Spinal cord (tissue), 10 donors: Measurements from ENCODE around the gene GRID2. TPM values are rescaled to one million over a fixed set of nuclear protein-coding genes. Genes with fewer than 3 reads are reported as not detected.

Source experiments
- DNase-seq, 6 donors: peaks; one replicate each; pipeline versions ENCODE4 v3.0.0 to v3.0.0-alpha.2; 2013 to 2015; ENCODE audit warnings: low spot score in 6 of 6, low read depth in 4 of 6
- H3K27ac ChIP-seq: one replicate; pipeline ENCODE4 v1.5.1; 2013; ENCODE audit warnings: low read depth, low read length, control low read depth
- H3K27me3 ChIP-seq: one replicate; pipeline ENCODE4 v1.6.1; 2013; ENCODE audit warnings: low read length; ENCODE audit not compliant: control insufficient read depth, insufficient read depth
- H3K36me3 ChIP-seq: one replicate; pipeline ENCODE4 v1.6.1; 2013; ENCODE audit warnings: low read length; ENCODE audit not compliant: control insufficient read depth, insufficient read depth
- H3K4me1 ChIP-seq: one replicate; pipeline ENCODE4 v1.6.1; 2013; ENCODE audit warnings: low read length; ENCODE audit not compliant: control insufficient read depth, insufficient read depth
- H3K4me3 ChIP-seq: one replicate; pipeline ENCODE4 v1.5.1; 2013; ENCODE audit warnings: low read depth, low read length, control low read depth
- H3K9me3 ChIP-seq: one replicate; pipeline ENCODE4 v1.6.1; 2013; ENCODE audit warnings: low read length; ENCODE audit not compliant: control insufficient read depth, insufficient read depth
- WGBS: methylation state at CpG from one replicate; pipeline ENCODE4 v1.1.5; 2013; ENCODE audit warnings: missing lambda C conversion rate; ENCODE audit not compliant: insufficient coverage; 5-methylcytosine and 5-hydroxymethylcytosine counted together
- polyA plus RNA-seq, 2 donors: library from polyadenylated mRNA; unstranded; fragments of 120-200 nt; gene quantifications; one replicate each; pipeline ENCODE4 v1.2.1, GENCODE V29; 2013; ENCODE audit not compliant: insufficient read length in 2 of 2
- total RNA-seq, 2 donors: library from RNA; depleted of rRNA in 1 of 2; stranded (reverse); fragments of 120-200 nt in 1 of 2; fragments of >200 nt in 1 of 2; gene quantifications; one replicate each; pipeline versions ENCODE4 v1.2.3 to v1.2.4, GENCODE V29; 2013 to 2014
- donor health status: healthy.

Gene GRID2
- total and polyA plus RNA-seq, 4 donors = 17.8 to 40.8 (median 23.4) TPM

DNA sequence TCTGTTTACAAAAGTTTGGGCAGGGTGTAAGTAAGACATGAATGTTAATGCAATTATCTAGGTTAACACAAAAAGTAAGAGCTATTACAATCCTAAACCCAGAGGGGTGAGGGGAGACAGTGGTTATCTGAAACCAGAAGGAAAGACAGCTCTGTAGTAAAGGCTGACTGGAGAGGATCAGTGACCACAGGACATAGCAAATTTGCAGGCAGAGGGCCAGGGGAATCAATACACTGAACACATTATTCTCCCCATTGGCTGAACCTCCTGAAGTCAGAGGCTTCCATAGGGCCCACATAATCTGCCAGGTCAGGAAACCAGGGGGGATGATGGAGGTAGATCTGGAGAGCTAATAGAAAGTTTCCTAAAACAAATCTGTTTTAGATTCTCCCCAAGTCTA is 835.4 kb downstream of the GRID2 start:
- no peaks in the 10 kb centered on the region for H3K4me1 ChIP-seq
- peak in 1 of 6 donors; percentile 6 for DNase-seq
- no peak overlapping the region for H3K27ac ChIP-seq
- no peaks in the 10 kb centered on the region for H3K9me3 ChIP-seq
- H3K4me3 ChIP-seq = no peak overlapping the region
- H3K27me3 ChIP-seq = no peaks in the 10 kb centered on the region
- H3K36me3 ChIP-seq = no peaks in the 10 kb centered on the region

DNA sequence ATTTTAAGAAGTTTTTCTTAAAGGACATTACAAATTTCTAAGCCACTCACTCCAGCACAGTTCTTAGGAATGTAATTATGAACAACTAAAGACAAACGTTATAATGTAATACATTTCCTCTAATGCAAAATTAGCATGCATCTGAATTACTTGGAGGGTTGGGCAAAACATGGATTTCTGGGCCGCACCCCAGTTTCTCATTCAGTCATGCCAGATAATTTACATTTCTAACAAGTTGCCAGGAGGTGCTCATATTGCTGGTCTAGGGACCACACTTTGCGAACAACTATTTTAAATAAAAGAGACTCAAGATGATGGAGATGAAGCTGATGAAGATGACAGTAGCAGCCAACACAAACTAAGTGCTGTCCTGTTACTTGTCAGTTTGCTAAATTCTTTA is 840.1 kb downstream of the GRID2 start:
- no CpG with 5 or more reads among the region's 3 CpGs for WGBS
- Histone ChIP-seq H3K36me3 (no peaks in the 10 kb centered on the region), H3K4me3 (no peak overlapping the region), H3K27ac (no peak overlapping the region), H3K9me3 (no peaks in the 10 kb centered on the region), H3K27me3 (no peaks in the 10 kb centered on the region), H3K4me1 (no peaks in the 10 kb centered on the region)
- peak in 1 of 6 donors; percentile 86 for DNase-seq

DNA sequence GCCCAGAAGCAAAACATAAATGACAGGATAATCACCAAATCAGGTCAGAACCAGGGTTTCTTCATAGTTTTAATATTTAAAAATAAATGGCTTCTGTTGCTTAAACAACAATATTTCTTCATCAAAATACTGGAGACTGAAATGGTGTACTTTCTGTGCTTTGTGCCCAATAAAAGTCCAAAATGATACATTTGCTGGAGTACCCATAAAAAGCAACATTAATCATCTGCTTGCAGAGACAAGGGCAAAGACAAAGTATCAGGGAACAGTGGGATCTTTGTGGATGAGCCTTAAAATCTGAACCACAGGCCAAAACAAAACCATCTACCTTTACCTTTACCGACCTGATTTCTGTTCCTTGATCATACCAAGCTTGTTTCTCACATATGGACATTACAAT is 840.9 kb downstream of the GRID2 start:
- Histone ChIP-seq H3K27me3 (no peaks in the 10 kb centered on the region), H3K4me1 (no peaks in the 10 kb centered on the region), H3K4me3 (no peak overlapping the region), H3K27ac (no peak overlapping the region), H3K9me3 (peaks cover 4% of the 10 kb centered on the region), H3K36me3 (no peaks in the 10 kb centered on the region)
- no peak for DNase-seq
- WGBS = 58% methylated on average over 1 of the region's 1 CpG

DNA sequence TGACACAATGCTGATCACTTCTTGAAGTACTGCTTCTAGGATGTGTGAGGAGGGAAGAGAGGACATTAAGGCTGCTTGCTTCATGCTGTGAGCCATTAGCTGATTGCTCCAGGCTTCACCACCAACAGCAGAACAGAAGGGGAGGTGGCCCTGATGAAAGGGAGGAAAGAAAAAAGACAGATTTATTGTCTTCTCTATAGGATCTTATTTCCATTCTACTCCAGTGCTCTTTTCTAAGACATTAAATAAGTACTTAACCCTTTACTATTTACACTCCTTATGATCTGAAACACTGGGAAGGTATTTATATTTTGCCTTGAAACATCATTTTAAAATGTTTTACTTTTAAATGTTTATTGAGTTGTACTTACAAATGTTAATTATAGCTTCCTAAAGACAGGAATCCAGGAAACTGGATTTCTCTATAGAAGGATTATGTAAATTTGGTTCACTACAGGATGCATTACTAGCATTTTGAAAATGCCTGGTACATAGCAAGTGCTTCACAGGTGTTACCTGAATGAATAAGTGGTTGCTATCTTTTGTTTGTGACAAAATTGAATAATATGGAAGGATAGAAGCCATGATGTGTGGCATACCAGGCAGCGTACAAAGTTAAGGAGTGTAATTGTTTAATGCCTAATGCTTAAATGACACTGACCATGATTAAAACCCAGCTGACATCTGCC is 843.9 kb downstream of the GRID2 start:
- Histone ChIP-seq H3K9me3 (peaks cover 4% of the 10 kb centered on the region), H3K27me3 (no peaks in the 10 kb centered on the region), H3K4me1 (no peaks in the 10 kb centered on the region), H3K4me3 (no peak overlapping the region), H3K27ac (no peak overlapping the region), H3K36me3 (no peaks in the 10 kb centered on the region)
- 100% methylated on average over 1 of the region's 1 CpG for WGBS
- peak in 1 of 6 donors; percentile 60 for DNase-seq

DNA sequence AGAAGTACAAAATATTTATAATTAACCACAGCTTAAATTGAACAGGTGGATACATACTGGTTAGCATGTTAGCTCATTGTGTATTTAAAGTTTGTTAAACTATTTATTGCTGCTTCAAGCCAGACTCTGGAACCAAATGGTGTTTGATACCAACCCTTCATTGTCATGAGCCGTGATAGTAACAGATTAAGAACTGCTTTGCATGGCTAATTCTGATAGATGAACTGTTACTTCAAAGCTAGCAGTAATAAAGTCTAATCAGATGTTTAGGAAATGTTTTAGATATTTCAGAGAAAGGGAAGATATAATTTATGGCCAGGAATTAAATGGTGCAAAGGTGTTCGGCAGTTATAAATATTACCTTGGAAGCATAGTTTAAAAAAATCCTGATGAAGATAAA is 848.7 kb downstream of the GRID2 start:
- no peaks in the 10 kb centered on the region for H3K27me3 ChIP-seq
- no peak overlapping the region for H3K4me3 ChIP-seq
- no peak for DNase-seq
- no peak overlapping the region for H3K27ac ChIP-seq
- WGBS = 80% methylated on average over 1 of the region's 2 CpGs
- H3K9me3 ChIP-seq = peaks cover 4% of the 10 kb centered on the region
- H3K4me1 ChIP-seq = no peaks in the 10 kb centered on the region
- H3K36me3 ChIP-seq = no peaks in the 10 kb centered on the region

DNA sequence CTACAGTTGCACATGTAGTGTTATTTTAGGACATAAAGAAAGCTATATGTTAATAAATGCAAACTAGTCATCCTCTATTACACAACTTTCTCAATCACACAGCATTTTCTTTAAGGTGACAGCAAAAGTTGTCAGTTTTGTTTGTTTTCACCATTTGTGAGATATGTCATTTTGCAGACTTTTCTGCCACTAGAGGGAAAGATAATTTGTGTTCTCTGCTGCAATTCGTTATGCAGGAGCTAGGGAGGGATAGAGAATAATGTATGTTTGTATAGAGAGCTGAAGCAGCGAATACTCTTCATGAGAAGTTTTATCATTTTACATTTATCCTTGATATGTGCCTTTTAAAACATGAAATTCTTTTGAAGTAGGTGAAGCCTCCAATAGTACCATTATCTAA is 854.2 kb downstream of the GRID2 start:
- Histone ChIP-seq H3K9me3 (no peaks in the 10 kb centered on the region), H3K36me3 (no peaks in the 10 kb centered on the region), H3K27me3 (no peaks in the 10 kb centered on the region), H3K27ac (no peak overlapping the region), H3K4me1 (no peaks in the 10 kb centered on the region), H3K4me3 (no peak overlapping the region)
- DNase-seq = no peak
- WGBS = no CpG with 5 or more reads among the region's 2 CpGs

DNA sequence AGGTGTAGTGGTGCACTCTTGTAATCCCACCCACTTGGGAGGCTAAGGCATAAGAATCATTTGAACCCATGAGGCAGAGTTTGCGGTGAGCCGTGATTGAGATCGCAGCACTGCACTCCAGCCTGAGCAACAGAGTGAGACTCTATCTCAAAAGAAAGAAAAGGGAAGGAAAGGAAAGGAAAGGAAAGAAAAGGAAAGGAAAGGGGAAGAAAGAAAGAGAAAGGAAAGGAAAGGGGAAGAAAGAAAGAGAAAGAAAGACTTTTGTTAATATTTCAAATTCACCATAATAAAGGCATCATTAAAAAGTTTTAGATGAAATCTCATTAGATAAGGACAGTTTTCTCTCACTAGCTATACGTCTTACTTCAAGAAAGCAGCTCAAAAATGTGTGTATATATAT is 864.3 kb downstream of the GRID2 start:
- 94% methylated on average over 3 of the region's 4 CpGs for WGBS
- Histone ChIP-seq H3K27me3 (no peaks in the 10 kb centered on the region), H3K36me3 (no peaks in the 10 kb centered on the region), H3K4me3 (no peak overlapping the region), H3K4me1 (no peaks in the 10 kb centered on the region), H3K27ac (no peak overlapping the region), H3K9me3 (no peaks in the 10 kb centered on the region)
- DNase-seq = no peak

DNA sequence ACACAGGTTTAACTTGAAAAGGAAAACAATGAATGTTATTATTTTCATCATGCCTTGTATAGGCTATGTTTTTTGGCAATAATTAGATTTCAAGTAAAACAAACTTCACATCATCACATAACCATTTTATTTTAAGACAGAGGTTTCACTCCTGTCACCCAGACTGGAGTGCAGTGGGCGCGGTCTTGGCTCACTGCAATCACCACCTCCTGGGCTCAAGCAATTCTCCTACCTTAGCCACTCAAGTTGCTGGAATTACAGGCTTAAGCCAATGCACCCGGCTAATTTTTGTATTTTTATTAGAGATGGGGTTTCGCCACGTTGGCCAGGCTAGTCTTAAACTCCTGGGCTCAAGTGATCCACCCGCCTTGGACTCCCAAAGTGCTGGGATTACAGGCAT is 866.2 kb downstream of the GRID2 start:
- Histone ChIP-seq H3K4me3 (no peak overlapping the region), H3K27ac (no peak overlapping the region), H3K27me3 (no peaks in the 10 kb centered on the region), H3K9me3 (no peaks in the 10 kb centered on the region), H3K36me3 (no peaks in the 10 kb centered on the region), H3K4me1 (no peaks in the 10 kb centered on the region)
- 93% methylated on average over 3 of the region's 6 CpGs for WGBS
- DNase-seq = no peak

DNA sequence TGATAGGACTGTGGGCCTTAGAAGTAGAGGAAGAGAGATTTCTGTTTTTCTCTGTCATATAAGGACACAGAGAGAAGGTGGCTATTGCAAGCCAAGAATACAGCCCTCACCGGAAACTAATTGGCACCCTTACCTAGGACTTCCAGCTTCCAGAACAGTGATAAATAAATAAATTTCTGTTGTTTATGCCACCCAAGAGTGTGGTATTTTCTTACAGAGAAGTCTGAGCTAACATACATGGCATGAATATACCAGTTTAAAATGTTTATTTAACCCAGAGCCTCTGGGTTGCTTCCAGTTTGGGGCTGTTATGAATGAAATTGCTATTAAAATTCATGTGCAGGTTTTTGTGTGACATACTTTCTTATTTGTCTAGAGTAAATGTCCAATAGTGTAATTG is 870.8 kb downstream of the GRID2 start:
- Histone ChIP-seq H3K4me1 (no peaks in the 10 kb centered on the region), H3K27me3 (no peaks in the 10 kb centered on the region), H3K4me3 (no peak overlapping the region), H3K9me3 (no peaks in the 10 kb centered on the region), H3K27ac (no peak overlapping the region), H3K36me3 (no peaks in the 10 kb centered on the region)
- no CpG with 5 or more reads among the region's 1 CpG for WGBS
- no peak for DNase-seq

DNA sequence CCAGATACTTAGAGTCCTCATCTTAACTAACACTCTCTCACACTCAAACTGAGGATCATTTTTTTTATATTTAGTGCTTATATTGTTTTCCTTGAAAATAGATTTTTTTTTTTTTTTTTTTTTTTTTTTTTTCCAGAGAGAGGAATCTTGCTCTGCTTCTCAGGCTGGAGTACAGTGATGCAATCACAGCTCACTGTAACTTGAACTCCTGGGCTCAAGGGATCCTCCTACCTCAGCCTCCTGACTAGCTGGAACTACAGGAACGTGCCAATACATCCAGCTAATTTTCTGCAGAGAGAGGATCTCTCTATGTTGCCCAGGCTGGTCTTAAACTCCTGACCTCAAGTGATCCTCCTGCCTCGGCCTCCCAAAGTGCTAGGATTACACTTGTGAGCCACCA is 874.5 kb downstream of the GRID2 start:
- Histone ChIP-seq H3K27ac (no peak overlapping the region), H3K27me3 (no peaks in the 10 kb centered on the region), H3K4me3 (no peak overlapping the region), H3K36me3 (no peaks in the 10 kb centered on the region), H3K9me3 (no peaks in the 10 kb centered on the region), H3K4me1 (no peaks in the 10 kb centered on the region)
- DNase-seq = no peak
- 100% methylated on average over 1 of the region's 2 CpGs for WGBS
